Measurements from ENCODE around the gene ZNRF3. TPM values are rescaled to one million over a fixed set of nuclear protein-coding genes. Genes with fewer than 3 reads are reported as not detected.

The ZNRF3 gene
- total and polyA plus RNA-seq, 2 donors, result 1.1 to 1.3 TPM

DNA sequence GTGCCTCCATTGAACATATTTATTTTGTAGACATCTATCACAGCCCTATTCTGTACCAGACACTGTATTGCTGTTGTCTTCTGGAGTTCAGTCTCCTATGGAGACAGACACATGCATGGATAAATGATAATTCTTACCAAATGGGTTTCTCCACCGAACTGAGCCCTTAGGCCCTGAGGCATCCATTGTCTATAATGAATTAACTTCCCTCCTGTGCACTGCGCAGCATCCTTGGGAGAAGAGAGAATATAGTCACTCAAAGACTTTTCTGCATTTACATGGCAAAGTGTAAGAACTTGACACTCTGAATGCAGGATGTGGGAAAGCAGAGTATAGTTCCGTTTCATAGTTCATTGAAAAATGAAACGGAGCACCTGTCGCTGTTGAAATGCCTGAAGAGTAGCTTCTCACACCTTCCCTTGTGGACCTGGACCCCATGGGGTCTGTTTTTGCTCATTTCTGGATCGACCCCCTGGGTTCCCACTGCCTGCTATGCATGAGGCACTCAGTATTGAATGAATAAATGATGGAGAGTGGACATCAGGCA lies 6.2 kb downstream of the ZNRF3 start:
- H3K4me1 ChIP-seq (ENCODE audit: control insufficient read depth in 2 of 2, insufficient read depth in 2 of 2, low read length in 2 of 2), result peaks cover 1 to 3% of the 10 kb centered on the region in 2 donors
- no peaks in the 10 kb centered on the region for H3K36me3 ChIP-seq (ENCODE audit: control insufficient read depth in 2 of 2, insufficient read depth in 2 of 2, low read length in 1 of 2)
- H3K27ac ChIP-seq (ENCODE audit: low read depth in 1 of 2, low read length in 1 of 2), result no peak overlapping the region
- 78% methylated on average over 6 of the region's 6 CpGs for WGBS
- H3K9me3 ChIP-seq (ENCODE audit: control insufficient read depth in 2 of 2, insufficient read depth in 1 of 2, low read length in 1 of 2), result no peaks in the 10 kb centered on the region
- peaks cover 3 to 28% of the 10 kb centered on the region in 2 donors for H3K27me3 ChIP-seq (ENCODE audit: control insufficient read depth in 2 of 2, insufficient read depth in 1 of 2, low read length in 1 of 2)
- DNase-seq (ENCODE audit: low read depth in 6 of 9, low spot score in 9 of 9), result no peak
- H3K4me3 ChIP-seq (ENCODE audit: low read length in 2 of 2), result no peak overlapping the region

DNA sequence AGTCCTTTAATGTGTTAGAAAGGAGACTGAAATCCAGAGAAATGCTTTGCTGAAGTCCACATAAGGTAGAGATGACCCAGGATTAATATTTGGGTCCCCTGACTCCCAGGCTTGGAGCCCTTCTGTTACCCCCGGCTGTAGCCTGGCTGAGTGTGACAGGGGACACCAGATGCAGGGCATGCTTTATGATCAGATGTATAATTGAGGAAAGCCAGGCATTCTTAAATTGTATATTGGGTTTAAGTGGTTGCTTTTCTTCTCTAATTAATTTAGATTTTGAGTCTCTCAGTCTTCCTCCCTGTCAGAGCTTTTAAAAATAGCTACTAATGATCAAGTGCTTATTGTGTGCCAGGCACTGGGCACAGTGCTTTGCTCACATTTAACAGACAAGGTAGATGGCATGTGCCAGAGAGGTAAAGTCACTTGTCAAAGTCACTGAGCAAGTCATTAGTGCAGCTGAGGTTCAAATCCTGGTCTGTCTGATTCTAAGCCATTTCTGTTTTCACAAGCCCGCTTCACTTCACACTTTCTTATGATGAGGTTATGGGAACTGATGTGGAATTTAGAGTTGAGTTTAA lies 7.9 kb downstream of the ZNRF3 start:
- H3K4me1 ChIP-seq (ENCODE audit: control insufficient read depth in 2 of 2, insufficient read depth in 2 of 2, low read length in 2 of 2), result peaks cover 0 to 3% of the 10 kb centered on the region in 2 donors
- WGBS, result 96% methylated on average over 2 of the region's 2 CpGs

DNA sequence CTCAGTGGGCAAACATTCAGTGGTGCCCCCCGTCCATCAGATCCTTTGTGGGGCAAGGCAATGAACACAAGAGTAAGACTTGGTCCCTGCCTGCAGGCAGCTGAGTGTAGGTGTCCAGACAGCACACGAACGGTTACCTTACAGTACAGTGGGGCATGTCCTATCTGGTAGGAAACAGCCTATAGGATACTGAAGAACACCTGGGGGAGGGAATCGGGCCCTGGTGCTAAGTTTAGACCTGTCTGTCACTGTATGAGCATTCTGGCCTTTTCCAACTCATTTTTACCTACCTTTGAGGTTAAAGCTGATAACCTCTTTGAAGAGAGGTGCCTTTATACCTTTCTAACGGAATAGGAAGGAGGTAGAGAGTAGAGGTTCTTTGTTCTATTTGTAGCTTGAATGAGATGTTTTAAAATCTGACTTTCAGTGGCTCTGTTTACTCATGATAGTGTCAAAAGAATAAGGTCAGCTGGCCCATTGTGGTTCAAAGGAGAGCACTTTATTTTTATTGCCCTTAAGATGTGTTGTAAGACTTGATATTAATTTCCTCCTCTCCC lies 8.9 kb downstream of the ZNRF3 start:
- Histone ChIP-seq H3K4me3 (ENCODE audit: low read length in 2 of 2) (no peak overlapping the region), H3K36me3 (ENCODE audit: control insufficient read depth in 2 of 2, insufficient read depth in 2 of 2, low read length in 1 of 2) (no peaks in the 10 kb centered on the region), H3K27me3 (ENCODE audit: control insufficient read depth in 2 of 2, insufficient read depth in 1 of 2, low read length in 1 of 2) (peaks cover 0 to 11% of the 10 kb centered on the region in 2 donors), H3K9me3 (ENCODE audit: control insufficient read depth in 2 of 2, insufficient read depth in 1 of 2, low read length in 1 of 2) (no peaks in the 10 kb centered on the region), H3K4me1 (ENCODE audit: control insufficient read depth in 2 of 2, insufficient read depth in 2 of 2, low read length in 2 of 2) (peaks cover 0 to 3% of the 10 kb centered on the region in 2 donors), H3K27ac (ENCODE audit: low read depth in 1 of 2, low read length in 1 of 2) (no peak overlapping the region)
- 82% methylated on average over 5 of the region's 5 CpGs for WGBS
- no peak for DNase-seq (ENCODE audit: low read depth in 6 of 9, low spot score in 9 of 9)

More for the DNA sequence above, 7.9 kb downstream of the ZNRF3 start:
- Histone ChIP-seq H3K36me3 (ENCODE audit: control insufficient read depth in 2 of 2, insufficient read depth in 2 of 2, low read length in 1 of 2) (no peaks in the 10 kb centered on the region), H3K27ac (ENCODE audit: low read depth in 1 of 2, low read length in 1 of 2) (no peak overlapping the region), H3K27me3 (ENCODE audit: control insufficient read depth in 2 of 2, insufficient read depth in 1 of 2, low read length in 1 of 2) (peaks cover 0 to 14% of the 10 kb centered on the region in 2 donors), H3K4me3 (ENCODE audit: low read length in 2 of 2) (no peak overlapping the region), H3K9me3 (ENCODE audit: control insufficient read depth in 2 of 2, insufficient read depth in 1 of 2, low read length in 1 of 2) (no peaks in the 10 kb centered on the region)
- DNase-seq (ENCODE audit: low read depth in 6 of 9, low spot score in 9 of 9), result no peak

DNA sequence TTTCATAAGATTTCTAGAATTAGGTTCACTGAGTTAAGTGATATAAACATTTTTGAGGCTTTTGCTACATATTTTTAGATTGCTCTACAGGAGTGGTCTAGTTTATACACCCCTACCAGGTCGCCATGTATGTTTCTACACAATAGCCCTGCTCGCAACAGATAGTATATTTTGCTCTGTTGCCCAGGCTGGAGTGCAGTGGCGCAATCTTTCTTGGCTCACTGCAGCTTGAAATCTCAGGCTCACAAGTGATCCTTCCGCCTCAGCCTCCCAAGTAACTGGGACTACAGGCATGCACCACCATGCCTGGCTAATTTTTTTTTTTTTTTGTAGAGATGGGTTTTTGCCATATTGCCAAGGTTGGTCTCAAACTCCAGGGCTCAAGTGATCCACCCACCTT lies 10.4 kb downstream of the ZNRF3 start:
- over 99% methylated on average over 4 of the region's 4 CpGs for WGBS
- H3K4me1 ChIP-seq (ENCODE audit: control insufficient read depth in 2 of 2, insufficient read depth in 2 of 2, low read length in 2 of 2), result peaks cover 0 to 3% of the 10 kb centered on the region in 2 donors
- H3K27me3 ChIP-seq (ENCODE audit: control insufficient read depth in 2 of 2, insufficient read depth in 1 of 2, low read length in 1 of 2), result peaks cover 0 to 11% of the 10 kb centered on the region in 2 donors
- H3K4me3 ChIP-seq (ENCODE audit: low read length in 2 of 2), result no peak overlapping the region
- H3K9me3 ChIP-seq (ENCODE audit: control insufficient read depth in 2 of 2, insufficient read depth in 1 of 2, low read length in 1 of 2), result no peaks in the 10 kb centered on the region
- DNase-seq (ENCODE audit: low read depth in 6 of 9, low spot score in 9 of 9), result no peak
- H3K36me3 ChIP-seq (ENCODE audit: control insufficient read depth in 2 of 2, insufficient read depth in 2 of 2, low read length in 1 of 2), result no peaks in the 10 kb centered on the region
- H3K27ac ChIP-seq (ENCODE audit: low read depth in 1 of 2, low read length in 1 of 2), result no peak overlapping the region

DNA sequence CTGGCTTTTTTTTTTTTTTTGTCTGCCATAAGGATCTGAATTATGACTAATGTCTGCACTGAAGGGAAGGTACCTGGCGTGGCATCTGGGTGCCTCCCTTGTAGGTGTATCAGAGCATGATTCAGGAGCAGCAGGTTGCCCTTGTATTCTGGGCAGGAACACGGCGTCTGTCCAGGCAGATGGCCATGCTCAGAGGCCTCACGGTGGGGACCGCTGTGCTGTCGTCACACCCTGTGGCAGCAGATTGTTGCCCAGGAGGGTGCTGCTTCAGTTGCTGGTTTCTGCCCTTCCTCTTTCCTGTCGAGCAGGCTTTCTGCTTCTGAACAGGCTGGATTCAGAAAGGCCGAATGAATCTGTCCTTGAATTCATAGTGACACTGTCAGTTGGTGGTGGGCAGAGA lies 11.0 kb downstream of the ZNRF3 start:
- Histone ChIP-seq H3K4me1 (ENCODE audit: control insufficient read depth in 2 of 2, insufficient read depth in 2 of 2, low read length in 2 of 2) (peaks cover 0 to 3% of the 10 kb centered on the region in 2 donors), H3K36me3 (ENCODE audit: control insufficient read depth in 2 of 2, insufficient read depth in 2 of 2, low read length in 1 of 2) (no peaks in the 10 kb centered on the region), H3K9me3 (ENCODE audit: control insufficient read depth in 2 of 2, insufficient read depth in 1 of 2, low read length in 1 of 2) (no peaks in the 10 kb centered on the region), H3K27ac (ENCODE audit: low read depth in 1 of 2, low read length in 1 of 2) (no peak overlapping the region), H3K27me3 (ENCODE audit: control insufficient read depth in 2 of 2, insufficient read depth in 1 of 2, low read length in 1 of 2) (peaks cover 0 to 11% of the 10 kb centered on the region in 2 donors), H3K4me3 (ENCODE audit: low read length in 2 of 2) (no peak overlapping the region)
- 30% methylated on average over 8 of the region's 8 CpGs for WGBS
- no peak for DNase-seq (ENCODE audit: low read depth in 6 of 9, low spot score in 9 of 9)

DNA sequence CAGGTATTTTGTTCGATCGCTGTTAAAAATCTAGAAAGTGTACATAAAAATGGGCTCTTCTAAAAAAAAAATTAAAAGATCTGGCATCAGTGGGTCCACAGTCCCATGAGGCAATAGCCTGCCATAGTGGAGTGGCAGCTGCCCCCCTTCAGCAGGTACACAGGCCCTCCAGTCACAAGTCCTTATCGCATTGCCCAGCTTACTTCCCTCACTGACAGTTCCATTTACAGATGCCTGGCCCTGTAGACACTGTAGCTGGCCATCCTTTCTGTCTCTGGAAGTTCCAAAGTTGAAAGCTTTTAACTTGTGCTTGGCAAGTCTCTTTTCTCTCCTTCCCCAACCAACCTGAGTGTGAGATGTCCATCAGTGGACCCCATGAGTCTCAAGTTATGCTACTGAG lies 11.4 kb downstream of the ZNRF3 start:
- Histone ChIP-seq H3K4me3 (ENCODE audit: low read length in 2 of 2) (no peak overlapping the region), H3K36me3 (ENCODE audit: control insufficient read depth in 2 of 2, insufficient read depth in 2 of 2, low read length in 1 of 2) (no peaks in the 10 kb centered on the region), H3K27me3 (ENCODE audit: control insufficient read depth in 2 of 2, insufficient read depth in 1 of 2, low read length in 1 of 2) (peaks cover 0 to 11% of the 10 kb centered on the region in 2 donors), H3K4me1 (ENCODE audit: control insufficient read depth in 2 of 2, insufficient read depth in 2 of 2, low read length in 2 of 2) (peaks cover 2 to 3% of the 10 kb centered on the region in 2 donors), H3K9me3 (ENCODE audit: control insufficient read depth in 2 of 2, insufficient read depth in 1 of 2, low read length in 1 of 2) (no peaks in the 10 kb centered on the region), H3K27ac (ENCODE audit: low read depth in 1 of 2, low read length in 1 of 2) (no peak overlapping the region)
- WGBS, result 66% methylated on average over 3 of the region's 3 CpGs
- DNase-seq (ENCODE audit: low read depth in 6 of 9, low spot score in 9 of 9), result no peak

DNA sequence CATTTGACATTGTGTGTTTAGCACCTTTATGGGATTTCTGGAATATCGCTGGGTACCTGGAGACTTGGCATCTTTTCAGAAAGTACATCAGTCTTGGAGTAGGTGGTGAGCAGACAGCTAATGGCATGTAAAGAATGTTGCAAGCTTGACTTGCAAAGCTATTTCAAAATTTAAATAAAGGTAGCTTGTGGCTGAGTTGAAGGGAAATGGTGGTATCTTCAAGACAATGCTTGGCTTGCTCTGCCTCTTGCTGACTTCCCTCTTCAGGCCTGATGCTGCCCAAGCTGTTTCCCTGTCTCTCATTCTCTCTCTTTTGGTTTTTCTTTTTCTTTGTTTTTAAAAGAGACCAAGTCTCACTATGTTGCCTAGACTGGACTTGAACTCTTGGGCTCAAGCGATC lies 13.2 kb downstream of the ZNRF3 start:
- peaks cover 2 to 3% of the 10 kb centered on the region in 2 donors for H3K4me1 ChIP-seq (ENCODE audit: control insufficient read depth in 2 of 2, insufficient read depth in 2 of 2, low read length in 2 of 2)

DNA sequence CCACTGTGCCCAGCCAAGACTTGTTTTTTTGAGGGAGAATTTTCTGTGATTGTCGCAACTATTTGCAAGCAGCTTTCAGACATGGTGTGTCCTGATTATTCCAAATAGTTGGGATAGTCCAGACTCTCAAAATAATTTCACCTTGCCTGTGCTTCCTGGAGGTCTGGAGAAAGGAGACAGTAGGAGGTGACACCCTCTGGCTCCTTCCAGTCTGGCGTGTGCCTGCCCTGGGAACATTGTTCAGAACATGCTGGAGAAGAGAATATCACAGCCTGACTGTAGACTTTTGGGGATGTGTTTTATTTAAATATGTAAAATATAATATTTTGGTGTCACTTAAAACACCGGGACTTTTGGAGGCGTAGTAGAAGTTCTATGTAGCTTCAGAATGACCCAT lies 14.9 kb downstream of the ZNRF3 start:
- Histone ChIP-seq H3K36me3 (ENCODE audit: control insufficient read depth in 2 of 2, insufficient read depth in 2 of 2, low read length in 1 of 2) (no peaks in the 10 kb centered on the region), H3K4me1 (ENCODE audit: control insufficient read depth in 2 of 2, insufficient read depth in 2 of 2, low read length in 2 of 2) (peaks cover 0 to 2% of the 10 kb centered on the region in 2 donors), H3K9me3 (ENCODE audit: control insufficient read depth in 2 of 2, insufficient read depth in 1 of 2, low read length in 1 of 2) (no peaks in the 10 kb centered on the region), H3K27ac (ENCODE audit: low read depth in 1 of 2, low read length in 1 of 2) (no peak overlapping the region), H3K4me3 (ENCODE audit: low read length in 2 of 2) (no peak overlapping the region), H3K27me3 (ENCODE audit: control insufficient read depth in 2 of 2, insufficient read depth in 1 of 2, low read length in 1 of 2) (peaks cover 0 to 9% of the 10 kb centered on the region in 2 donors)
- DNase-seq (ENCODE audit: low read depth in 6 of 9, low spot score in 9 of 9), result no peak
- WGBS, result over 99% methylated on average over 4 of the region's 4 CpGs

More for the DNA sequence above, 13.2 kb downstream of the ZNRF3 start:
- WGBS, result 96% methylated on average over 2 of the region's 2 CpGs
- H3K27me3 ChIP-seq (ENCODE audit: control insufficient read depth in 2 of 2, insufficient read depth in 1 of 2, low read length in 1 of 2), result peaks cover 0 to 6% of the 10 kb centered on the region in 2 donors
- H3K4me3 ChIP-seq (ENCODE audit: low read length in 2 of 2), result no peak overlapping the region
- no peaks in the 10 kb centered on the region for H3K36me3 ChIP-seq (ENCODE audit: control insufficient read depth in 2 of 2, insufficient read depth in 2 of 2, low read length in 1 of 2)
- DNase-seq (ENCODE audit: low read depth in 6 of 9, low spot score in 9 of 9), result no peak
- no peak overlapping the region for H3K27ac ChIP-seq (ENCODE audit: low read depth in 1 of 2, low read length in 1 of 2)
- H3K9me3 ChIP-seq (ENCODE audit: control insufficient read depth in 2 of 2, insufficient read depth in 1 of 2, low read length in 1 of 2), result no peaks in the 10 kb centered on the region

DNA sequence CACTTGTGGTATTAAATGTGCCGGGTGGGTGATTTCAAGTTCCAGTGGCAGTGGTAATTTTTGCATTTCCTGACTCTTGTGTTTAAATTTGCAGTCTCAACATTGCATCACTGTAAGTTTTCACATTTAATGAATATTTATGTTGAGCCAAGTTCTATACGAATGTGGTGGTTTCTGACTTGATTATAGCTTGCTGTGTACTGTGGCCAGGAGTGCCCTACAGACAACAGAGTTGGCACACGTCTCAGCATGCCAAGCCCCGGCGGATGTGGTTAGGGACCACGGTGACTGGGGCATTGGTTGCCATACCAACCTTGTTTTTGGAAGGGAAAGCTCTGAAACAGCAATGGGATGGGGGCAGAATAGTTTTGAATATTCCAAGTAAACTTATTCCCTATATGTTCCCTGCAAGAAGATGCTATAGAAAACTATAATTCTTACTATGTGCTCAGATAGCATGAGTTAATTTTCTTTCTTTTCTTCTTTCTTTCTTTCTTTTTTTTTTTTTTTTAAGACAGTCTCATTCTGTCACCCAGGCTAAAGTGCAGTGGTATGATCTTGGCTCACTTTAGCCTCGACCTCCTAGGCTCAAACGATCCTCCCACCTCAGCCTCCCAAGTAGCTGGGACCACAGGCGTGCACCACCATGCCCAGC lies 16.0 kb downstream of the ZNRF3 start:
- peaks cover 0 to 2% of the 10 kb centered on the region in 2 donors for H3K4me1 ChIP-seq (ENCODE audit: control insufficient read depth in 2 of 2, insufficient read depth in 2 of 2, low read length in 2 of 2)

More for the DNA sequence above, 16.0 kb downstream of the ZNRF3 start:
- Histone ChIP-seq H3K9me3 (ENCODE audit: control insufficient read depth in 2 of 2, insufficient read depth in 1 of 2, low read length in 1 of 2) (no peaks in the 10 kb centered on the region), H3K27me3 (ENCODE audit: control insufficient read depth in 2 of 2, insufficient read depth in 1 of 2, low read length in 1 of 2) (peaks cover 0 to 9% of the 10 kb centered on the region in 2 donors), H3K27ac (ENCODE audit: low read depth in 1 of 2, low read length in 1 of 2) (no peak overlapping the region), H3K36me3 (ENCODE audit: control insufficient read depth in 2 of 2, insufficient read depth in 2 of 2, low read length in 1 of 2) (no peaks in the 10 kb centered on the region), H3K4me3 (ENCODE audit: low read length in 2 of 2) (no peak overlapping the region)
- no peak for DNase-seq (ENCODE audit: low read depth in 6 of 9, low spot score in 9 of 9)
- WGBS, result 27% methylated on average over 9 of the region's 9 CpGs

All from thymus (tissue), 11 donors.